Measurements from ENCODE around the gene ARID1A. TPM values are rescaled to one million over a fixed set of nuclear protein-coding genes. Genes with fewer than 3 reads are reported as not detected.
A peak's percentile ranks its signal among the peaks of the same experiment; 100 is the strongest.

The ARID1A gene
- total and polyA plus RNA-seq, 2 of the 4 experiments (the other 2 are of a cell fraction): 14.0 to 40.7 TPM

- BruUV-seq (replicated peaks): no TSS peak
- Histone ChIP-seq H3K27ac (ENCODE audit: insufficient read depth, low read length) (peak overlapping the region; percentile 56; the same call in 1 of the 2 replicates), H4K20me1 (ENCODE audit: insufficient read depth, low read length) (peaks cover 30% of the 10 kb centered on the region), H3K79me1 (ENCODE audit: low read depth in 1 of 2, low read length in 2 of 2) (peaks cover 34 to 69% of the 10 kb centered on the region in 2 experiments), H3K4me2 (ENCODE audit: low read depth, low read length) (peak overlapping the region; percentile 19), H3K9ac (ENCODE audit: low read depth, low read length) (no peak overlapping the region), H3K18ac (ENCODE audit: low read depth, low read length) (no peak overlapping the region), H2AFZ (replicated peaks; ENCODE audit: low read length, poor library complexity) (no peak overlapping the region), H3K56ac (ENCODE audit: extremely low read depth, insufficient read depth, low read length) (no peak overlapping the region), H3K23ac (ENCODE audit: low read depth, low read length) (no peak overlapping the region), H3K4me1 (ENCODE audit: control insufficient read depth, insufficient read depth, low read length) (peaks cover 34% of the 10 kb centered on the region), H3K4me3 (ENCODE audit: insufficient read depth, low read depth, low read length) (no peak overlapping the region), H2BK15ac (ENCODE audit: low read depth, low read length) (no peak overlapping the region), H2BK20ac (ENCODE audit: low read depth, low read length) (no peak overlapping the region), H3K9me3 (ENCODE audit: control insufficient read depth, insufficient read depth, low read length) (no peaks in the 10 kb centered on the region), H2AK5ac (ENCODE audit: low read depth, low read length) (peak overlapping the region; percentile 46; the same call in 1 of the 2 replicates), H2AK9ac (replicated peaks; ENCODE audit: low read depth, low read length, poor library complexity) (no peak overlapping the region), H2BK120ac (ENCODE audit: low read depth, low read length) (no peak overlapping the region), H4K8ac (ENCODE audit: low read depth in 2 of 2, low read length in 2 of 2) (no peak overlapping the region), H4K5ac (ENCODE audit: low read depth, low read length) (no peak overlapping the region), H3K4ac (ENCODE audit: low read depth, low read length) (peak overlapping the region; percentile 51; the same call in 1 of the 2 replicates), H3K27me3 (ENCODE audit: control insufficient read depth, insufficient read depth, low read length) (no peaks in the 10 kb centered on the region), H4K91ac (ENCODE audit: insufficient read depth, low read depth, low read length) (no peak overlapping the region), H3K9me1 (ENCODE audit: insufficient read depth, low read length) (peaks cover 41% of the 10 kb centered on the region), H3K36me3 (ENCODE audit: control insufficient read depth, insufficient read depth, low read length) (peaks cover 55% of the 10 kb centered on the region), H2BK5ac (ENCODE audit: low read depth, low read length, poor library complexity, severe bottlenecking) (peak overlapping the region; percentile 38), H3K14ac (replicated peaks; ENCODE audit: low read depth, low read length) (no peak overlapping the region; the same call in 1 of the 2 replicates)
- DNase-seq: peak; percentile 76
- in situ Hi-C loops (cut with MboI; ENCODE audit: low sequenced_read_pairs): no loop called here
- ChIA-PET CTCF (no interaction called here), POLR2A (ENCODE audit: unreplicated experiment) (no interaction called here)
- dilution Hi-C loops (cut with HindIII; ENCODE audit: low sequenced_read_pairs, unreplicated experiment): no loop called here
- ATAC-seq (ENCODE audit: low read depth): no peak
- intact Hi-C loops (cut with micrococcal nuclease): loop anchor here (5.0 kb wide), 1 partner anchor 36 kb away; no protein-coding TSS in a partner anchor
- peak; percentile 88 for TF ChIP-seq BHLHE40 (IDR thresholded peaks at IDR 0.05; ENCODE audit: low read depth, low read length)
- TF ChIP-seq POLR2A (IDR thresholded peaks at IDR 0.05; ENCODE audit: low read depth, low read length): no peak
- TF ChIP-seq MAFK (IDR thresholded peaks at IDR 0.05; ENCODE audit: low read depth, low read length): peak; percentile 14; the same call in 1 of the 2 replicates
- WGBS, 2 experiments (ENCODE audit: extremely low coverage in 2 of 2, insufficient read length in 1 of 2): no CpG with 5 or more reads among the region's 3 CpGs
These were observed 72.9 kb downstream of the ARID1A start for GRCh38 chr1:26768755-26769154.
